ENCODE results near the gene MYBPH.

Gene MYBPH

GRCh38 chr1:203151362-203152157 is 24.1 kb downstream of the MYBPH start:
- in situ Hi-C loops (cut with MboI; ENCODE audit: low sequenced_read_pairs), result no loop called here

GRCh38 chr1:203150511-203151297 is 24.9 kb downstream of the MYBPH start:
- in situ Hi-C loops (cut with MboI; ENCODE audit: low sequenced_read_pairs), result no loop called here

- in situ Hi-C loops (cut with MboI; ENCODE audit: low sequenced_read_pairs), result no loop called here
Measured at GRCh38 chr1:203149188-203149840, 26.3 kb downstream of the MYBPH start.

- in situ Hi-C loops (cut with MboI; ENCODE audit: low sequenced_read_pairs), result no loop called here
Measured at GRCh38 chr1:203148579-203148978, 27.0 kb downstream of the MYBPH start.

GRCh38 chr1:203148127-203148526 is 27.5 kb downstream of the MYBPH start:
- in situ Hi-C loops (cut with MboI; ENCODE audit: low sequenced_read_pairs), result no loop called here

- in situ Hi-C loops (cut with MboI; ENCODE audit: low sequenced_read_pairs), result no loop called here
Measured at GRCh38 chr1:203147376-203147775, 28.2 kb downstream of the MYBPH start.

- in situ Hi-C loops (cut with MboI; ENCODE audit: low sequenced_read_pairs), result no loop called here
Measured at GRCh38 chr1:203146537-203146936, 29.1 kb downstream of the MYBPH start.

GRCh38 chr1:203146042-203146369 is 29.6 kb downstream of the MYBPH start:
- in situ Hi-C loops (cut with MboI; ENCODE audit: low sequenced_read_pairs), result no loop called here

GRCh38 chr1:203145321-203146041 is 30.1 kb downstream of the MYBPH start:
- in situ Hi-C loops (cut with MboI; ENCODE audit: low sequenced_read_pairs), result no loop called here

GRCh38 chr1:203144661-203145060 is 31.0 kb downstream of the MYBPH start:
- in situ Hi-C loops (cut with MboI; ENCODE audit: low sequenced_read_pairs), result no loop called here

GRCh38 chr1:203143641-203144040 is 32.0 kb downstream of the MYBPH start:
- in situ Hi-C loops (cut with MboI; ENCODE audit: low sequenced_read_pairs), result no loop called here

GRCh38 chr1:203142684-203143408 is 32.8 kb downstream of the MYBPH start:
- in situ Hi-C loops (cut with MboI; ENCODE audit: low sequenced_read_pairs), result no loop called here

GRCh38 chr1:203142124-203142523 is 33.5 kb downstream of the MYBPH start:
- in situ Hi-C loops (cut with MboI; ENCODE audit: low sequenced_read_pairs), result no loop called here

- in situ Hi-C loops (cut with MboI; ENCODE audit: low sequenced_read_pairs), result no loop called here
Measured at GRCh38 chr1:203140743-203141520, 34.7 kb downstream of the MYBPH start.

- in situ Hi-C loops (cut with MboI; ENCODE audit: low sequenced_read_pairs), result no loop called here
Measured at GRCh38 chr1:203139976-203140475, 35.6 kb downstream of the MYBPH start.

GRCh38 chr1:203138066-203138465 is 37.6 kb downstream of the MYBPH start:
- in situ Hi-C loops (cut with MboI; ENCODE audit: low sequenced_read_pairs), result no loop called here

GRCh38 chr1:203137324-203137723 is 38.3 kb downstream of the MYBPH start:
- in situ Hi-C loops (cut with MboI; ENCODE audit: low sequenced_read_pairs), result no loop called here

GRCh38 chr1:203136409-203137042 is 39.1 kb downstream of the MYBPH start:
- in situ Hi-C loops (cut with MboI; ENCODE audit: low sequenced_read_pairs), result no loop called here

All from HL-60/S4 (cell line).